ENCODE results near the gene RAPGEF4. TPM values are rescaled to one million over a fixed set of nuclear protein-coding genes. Genes with fewer than 3 reads are reported as not detected.

The RAPGEF4 gene
- total and polyA plus RNA-seq, 9 donors, result 1.1 to 2.4 (median 1.5) TPM

- H3K4me3 ChIP-seq (ENCODE audit: low read length), result no peak overlapping the region
- H3K27ac ChIP-seq (ENCODE audit: low read length), result no peak overlapping the region
- DNase-seq, result no peak
- H3K9me3 ChIP-seq (replicated peaks; ENCODE audit: control insufficient read depth, low read depth, low read length), result no peaks in the 10 kb centered on the region
- no peaks in the 10 kb centered on the region for H3K36me3 ChIP-seq (ENCODE audit: control insufficient read depth, insufficient read depth, low read length)
- no peaks in the 10 kb centered on the region for H3K27me3 ChIP-seq (ENCODE audit: control insufficient read depth, insufficient read depth, low read length)
- no CpG with 5 or more reads among the region's 3 CpGs for WGBS (ENCODE audit: insufficient coverage)
- H3K4me1 ChIP-seq (ENCODE audit: control insufficient read depth, insufficient read depth, low read length), result peaks cover under 1% of the 10 kb centered on the region
Observed at GRCh38 chr2:173101687-173102086, 366.0 kb downstream of the RAPGEF4 start.

Other genes starting within 250 kb of the RAPGEF4 start
- gene PDK1, start 179.8 kb upstream of the RAPGEF4 start, total RNA-seq, result 25.4 TPM
- gene PDK1, start 179.8 kb upstream of the RAPGEF4 start, polyA plus RNA-seq (ENCODE audit: insufficient read depth in 1 of 8, insufficient read length in 8 of 8, low replicate concordance in 1 of 8), result 10 to 100 TPM; 11.5 to 20.0 (median 15.6) TPM

All from muscle of leg (tissue), 11 donors.